ENCODE measurements around the gene CARMIL1. TPM values are rescaled to one million over a fixed set of nuclear protein-coding genes. Genes with fewer than 3 reads are reported as not detected.
"Not testable (repeated sequence)": the region's sequence is repeated elsewhere in the genome, so short reads cannot be mapped to it uniquely, and the experiment has no call there.

The CARMIL1 gene
- total and polyA plus RNA-seq, 2 donors from 2014 or later: 22.3 to 51.1 TPM

GRCh38 chr6:25377664-25378063 is 98.5 kb downstream of the CARMIL1 start:
- no peaks in the 10 kb centered on the region for H3K27me3 ChIP-seq (ENCODE audit: control insufficient read depth, insufficient read depth, low read length)
- DNase-seq: no peak
- H3K4me1 ChIP-seq (ENCODE audit: control insufficient read depth in 2 of 3, insufficient read depth in 2 of 3, low read depth in 1 of 3, low read length in 3 of 3): no peaks in the 10 kb centered on the region
- no peak overlapping the region for H3K9ac ChIP-seq (ENCODE audit: low read length in 3 of 3)
- no peak overlapping the region for H3K27ac ChIP-seq (ENCODE audit: low read depth in 2 of 2, low read length in 2 of 2)
- FAIRE-seq: no peak
- TF ChIP-seq CTCF (IDR thresholded peaks at IDR 0.05; ENCODE audit: borderline replicate concordance, extremely low read depth, insufficient read depth): no peak
- intact Hi-C loops (cut with DNase I): no loop called here
- no peaks in the 10 kb centered on the region for H3K36me3 ChIP-seq (ENCODE audit: control insufficient read depth in 2 of 3, insufficient read depth in 3 of 3, low read length in 3 of 3)
- H3K9me3 ChIP-seq (ENCODE audit: control insufficient read depth in 2 of 3, insufficient read depth in 1 of 3, low read length in 3 of 3): no peaks in the 10 kb centered on the region
- H3K4me3 ChIP-seq (ENCODE audit: low read length in 3 of 3): no peak overlapping the region

GRCh38 chr6:25381077-25381476 is 101.9 kb downstream of the CARMIL1 start:
- TF ChIP-seq CTCF (IDR thresholded peaks at IDR 0.05; ENCODE audit: borderline replicate concordance, extremely low read depth, insufficient read depth): no peak
- DNase-seq (no peak), FAIRE-seq (no peak)
- Histone ChIP-seq H3K4me3 (ENCODE audit: low read length in 3 of 3) (no peak overlapping the region), H3K27ac (ENCODE audit: low read depth in 2 of 2, low read length in 2 of 2) (no peak overlapping the region), H3K4me1 (ENCODE audit: control insufficient read depth in 2 of 3, insufficient read depth in 2 of 3, low read depth in 1 of 3, low read length in 3 of 3) (no peaks in the 10 kb centered on the region), H3K9me3 (ENCODE audit: control insufficient read depth in 2 of 3, insufficient read depth in 1 of 3, low read length in 3 of 3) (no peaks in the 10 kb centered on the region), H3K9ac (ENCODE audit: low read length in 3 of 3) (no peak overlapping the region), H3K36me3 (ENCODE audit: control insufficient read depth in 2 of 3, insufficient read depth in 3 of 3, low read length in 3 of 3) (no peaks in the 10 kb centered on the region), H3K27me3 (ENCODE audit: control insufficient read depth, insufficient read depth, low read length) (no peaks in the 10 kb centered on the region)
- intact Hi-C loops (cut with DNase I): no loop called here

- H3K4me1 ChIP-seq (ENCODE audit: control insufficient read depth in 2 of 3, insufficient read depth in 2 of 3, low read depth in 1 of 3, low read length in 3 of 3); H3K9ac ChIP-seq (ENCODE audit: low read length in 3 of 3); H3K27ac ChIP-seq (ENCODE audit: low read depth in 2 of 2, low read length in 2 of 2); FAIRE-seq; DNase-seq; H3K9me3 ChIP-seq (ENCODE audit: control insufficient read depth in 2 of 3, insufficient read depth in 1 of 3, low read length in 3 of 3); intact Hi-C loops (cut with DNase I); H3K4me3 ChIP-seq (ENCODE audit: low read length in 3 of 3); H3K36me3 ChIP-seq (ENCODE audit: control insufficient read depth in 2 of 3, insufficient read depth in 3 of 3, low read length in 3 of 3); H3K27me3 ChIP-seq (ENCODE audit: control insufficient read depth, insufficient read depth, low read length): not testable (repeated sequence)
Measured at GRCh38 chr6:25382476-25382875, 103.3 kb downstream of the CARMIL1 start.

- Histone ChIP-seq H3K9ac (ENCODE audit: low read length in 3 of 3) (no peak overlapping the region), H3K9me3 (ENCODE audit: control insufficient read depth in 2 of 3, insufficient read depth in 1 of 3, low read length in 3 of 3) (no peaks in the 10 kb centered on the region), H3K27ac (ENCODE audit: low read depth in 2 of 2, low read length in 2 of 2) (no peak overlapping the region), H3K27me3 (ENCODE audit: control insufficient read depth, insufficient read depth, low read length) (no peaks in the 10 kb centered on the region), H3K4me3 (ENCODE audit: low read length in 3 of 3) (no peak overlapping the region), H3K4me1 (ENCODE audit: control insufficient read depth in 2 of 3, insufficient read depth in 2 of 3, low read depth in 1 of 3, low read length in 3 of 3) (no peaks in the 10 kb centered on the region), H3K36me3 (ENCODE audit: control insufficient read depth in 2 of 3, insufficient read depth in 3 of 3, low read length in 3 of 3) (no peaks in the 10 kb centered on the region)
- FAIRE-seq: no peak
- no peak for DNase-seq
- intact Hi-C loops (cut with DNase I): no loop called here
- TF ChIP-seq CTCF (IDR thresholded peaks at IDR 0.05; ENCODE audit: borderline replicate concordance, extremely low read depth, insufficient read depth): no peak
Measured at GRCh38 chr6:25384234-25384633, 105.1 kb downstream of the CARMIL1 start.

All from kidney (tissue), 14 donors.